MCF 10A (cell line): ENCODE results near the gene TOPBP1. TPM values are rescaled to one million over a fixed set of nuclear protein-coding genes. Genes with fewer than 3 reads are reported as not detected.

ENCODE experiments used
- BruUV-seq: library from RNA; stranded (reverse); fragments of 400-500 nt; replicated peaks from 2 replicates; lab custom pipeline; 2021; lab: Mats Ljungman, UMichigan
- CTCF ChIA-PET: fragments of 300-600 bp; sonication (Branson Sonifier 250); formaldehyde crosslinking; extraction: SDS; loops from one replicate; lab custom pipeline; 2021; ENCODE audit warnings: antibody characterized with exemption, inconsistent platforms; lab: Yijun Ruan, JAX
- POLR2A ChIA-PET: fragments of 300-600, 350-650 bp; sonication (Branson Sonifier 250); formaldehyde crosslinking; extraction: SDS; loops from one replicate; lab custom pipeline; 2020; ENCODE audit warnings: antibody characterized with exemption, inconsistent platforms; lab: Yijun Ruan, JAX
- DNase-seq: peaks from one replicate; pipeline ENCODE4 v3.0.0-alpha.2; 2018; ENCODE audit not compliant: unreplicated experiment
- H3K27ac Mint-ChIP-seq: one replicate; pipeline ENCODE4 v1.8.0; 2022; ENCODE audit warnings: mild to moderate bottlenecking, low read depth, mixed read lengths; ENCODE audit not compliant: unreplicated experiment
- H3K27me3 Mint-ChIP-seq: one replicate; pipeline ENCODE4 v1.8.0; 2022; ENCODE audit warnings: mixed read lengths; ENCODE audit not compliant: insufficient read depth, unreplicated experiment
- H3K36me3 Mint-ChIP-seq: one replicate; pipeline ENCODE4 v1.8.0; 2022; ENCODE audit warnings: mild to moderate bottlenecking, moderate library complexity, mixed read lengths; ENCODE audit not compliant: insufficient read depth, unreplicated experiment
- H3K4me1 Mint-ChIP-seq: one replicate; pipeline ENCODE4 v1.8.0; 2022; ENCODE audit warnings: mixed read lengths; ENCODE audit not compliant: insufficient read depth, unreplicated experiment
- H3K4me3 Mint-ChIP-seq: one replicate; pipeline ENCODE4 v1.8.0; 2022; ENCODE audit warnings: mild to moderate bottlenecking, moderate library complexity, mixed read lengths; ENCODE audit not compliant: unreplicated experiment
- H3K9me3 Mint-ChIP-seq: one replicate; pipeline ENCODE4 v1.8.0; 2022; ENCODE audit warnings: mixed read lengths; ENCODE audit not compliant: unreplicated experiment
- intact Hi-C: fragments of 100-400 bp; cut with micrococcal nuclease; formaldehyde crosslinking; loops from 2 replicates; pipeline ENCODE4 v1.14.1; 2022
- total RNA-seq: library from RNA; stranded (reverse); gene quantifications from 2 replicates; pipeline ENCODE4 v1.2.3, GENCODE V29; 2022
- TF ChIP-seq, protein P1 (sequence below): fragments of 200-600 bp; IDR thresholded peaks from one replicate; pipeline ENCODE4 v1.8.0; 2022; ENCODE audit warnings: antibody characterized with exemption, mild to moderate bottlenecking; ENCODE audit not compliant: unreplicated experiment

TOPBP1 gene
- total RNA-seq, 1 experiment from 2014 or later, result 27.7 TPM

- Mint-ChIP-seq H3K27me3 (no peaks in the 10 kb centered on the region), H3K27ac (no peak overlapping the region), H3K4me1 (no peaks in the 10 kb centered on the region), H3K4me3 (no peak overlapping the region), H3K36me3 (peaks cover 70% of the 10 kb centered on the region), H3K9me3 (no peaks in the 10 kb centered on the region)
- intact Hi-C loops, result no loop called here
- POLR2A ChIA-PET, result no interaction called here
- no peak for DNase-seq
- CTCF ChIA-PET, result interaction anchor here (0.7 to 1.0 kb wide), 2 partner anchors 63 to 279 kb away, joined by 3 read pairs; no protein-coding TSS in a partner anchor
- TF ChIP-seq, protein P1, sequence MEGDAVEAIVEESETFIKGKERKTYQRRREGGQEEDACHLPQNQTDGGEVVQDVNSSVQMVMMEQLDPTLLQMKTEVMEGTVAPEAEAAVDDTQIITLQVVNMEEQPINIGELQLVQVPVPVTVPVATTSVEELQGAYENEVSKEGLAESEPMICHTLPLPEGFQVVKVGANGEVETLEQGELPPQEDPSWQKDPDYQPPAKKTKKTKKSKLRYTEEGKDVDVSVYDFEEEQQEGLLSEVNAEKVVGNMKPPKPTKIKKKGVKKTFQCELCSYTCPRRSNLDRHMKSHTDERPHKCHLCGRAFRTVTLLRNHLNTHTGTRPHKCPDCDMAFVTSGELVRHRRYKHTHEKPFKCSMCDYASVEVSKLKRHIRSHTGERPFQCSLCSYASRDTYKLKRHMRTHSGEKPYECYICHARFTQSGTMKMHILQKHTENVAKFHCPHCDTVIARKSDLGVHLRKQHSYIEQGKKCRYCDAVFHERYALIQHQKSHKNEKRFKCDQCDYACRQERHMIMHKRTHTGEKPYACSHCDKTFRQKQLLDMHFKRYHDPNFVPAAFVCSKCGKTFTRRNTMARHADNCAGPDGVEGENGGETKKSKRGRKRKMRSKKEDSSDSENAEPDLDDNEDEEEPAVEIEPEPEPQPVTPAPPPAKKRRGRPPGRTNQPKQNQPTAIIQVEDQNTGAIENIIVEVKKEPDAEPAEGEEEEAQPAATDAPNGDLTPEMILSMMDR, result no peak
- BruUV-seq, result no TSS peak
Observed at GRCh38 chr3:133633439-133633838, 28.3 kb downstream of the TOPBP1 start.

DNA sequence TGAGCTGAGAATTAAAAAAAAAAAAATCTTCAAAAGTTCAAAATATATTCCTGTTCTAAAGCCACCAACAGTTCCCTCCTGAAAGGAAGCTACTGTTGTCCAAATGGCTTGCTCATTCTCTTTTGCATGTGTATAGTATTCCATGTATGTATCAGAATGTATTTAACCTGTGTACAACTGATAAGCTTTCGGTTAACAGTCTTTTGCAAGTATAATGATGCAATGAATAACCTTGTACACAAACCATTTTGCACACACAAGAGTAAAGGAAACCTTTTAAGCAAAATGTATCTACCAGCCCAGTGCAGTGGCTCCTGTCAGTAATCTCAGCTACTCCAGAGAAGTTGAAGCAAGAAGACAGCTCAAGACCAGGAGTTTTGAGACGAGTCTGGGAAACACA is 32.6 kb downstream of the TOPBP1 start:
- POLR2A ChIA-PET, result interaction anchor here (0.6 kb wide), 1 partner anchor 1124 kb away, joined by 3 read pairs; no protein-coding TSS in a partner anchor
- intact Hi-C loops, result no loop called here
- Mint-ChIP-seq H3K4me3 (no peak overlapping the region), H3K4me1 (no peaks in the 10 kb centered on the region), H3K36me3 (peaks cover 70% of the 10 kb centered on the region), H3K9me3 (no peaks in the 10 kb centered on the region), H3K27me3 (no peaks in the 10 kb centered on the region), H3K27ac (no peak overlapping the region)
- no peak for DNase-seq
- CTCF ChIA-PET, result interaction anchor here (0.6 to 0.7 kb wide), 2 partner anchors 12 to 849 kb away, joined by 3 read pairs; no protein-coding TSS in a partner anchor
- TF ChIP-seq, protein P1, result no peak
- BruUV-seq, result no TSS peak

- H3K36me3 Mint-ChIP-seq, result peaks cover 75% of the 10 kb centered on the region
- H3K4me1 Mint-ChIP-seq, result no peaks in the 10 kb centered on the region
- BruUV-seq, result no TSS peak
- TF ChIP-seq, protein P1, result no peak
- ChIA-PET POLR2A (no interaction called here), CTCF (interaction anchor here (1.0 kb wide), 2 partner anchors 22 to 238 kb away, joined by 3 to 5 read pairs; no protein-coding TSS in a partner anchor)
- DNase-seq, result no peak
- intact Hi-C loops, result no loop called here
- H3K4me3 Mint-ChIP-seq, result no peak overlapping the region
- H3K27ac Mint-ChIP-seq, result no peak overlapping the region
- H3K9me3 Mint-ChIP-seq, result no peaks in the 10 kb centered on the region
- no peaks in the 10 kb centered on the region for H3K27me3 Mint-ChIP-seq
Observed at GRCh38 chr3:133627789-133628188, 34.0 kb downstream of the TOPBP1 start.

GRCh38 chr3:133620066-133620784 is 41.5 kb downstream of the TOPBP1 start:
- BruUV-seq, result no TSS peak
- H3K27ac Mint-ChIP-seq, result peak overlapping the region; percentile 42
- H3K4me1 Mint-ChIP-seq, result no peaks in the 10 kb centered on the region
- CTCF ChIA-PET, result interaction anchor here (0.6 to 0.8 kb wide), 2 partner anchors 133 to 893 kb away, joined by 3 read pairs; no protein-coding TSS in a partner anchor
- POLR2A ChIA-PET, result no interaction called here
- intact Hi-C loops, result no loop called here
- no peaks in the 10 kb centered on the region for H3K27me3 Mint-ChIP-seq
- no peak for DNase-seq
- H3K4me3 Mint-ChIP-seq, result no peak overlapping the region
- TF ChIP-seq, protein P1, result no peak
- peaks cover 90% of the 10 kb centered on the region for H3K36me3 Mint-ChIP-seq
- H3K9me3 Mint-ChIP-seq, result no peaks in the 10 kb centered on the region
